HG02763 (cell line): ENCODE data around the gene CFAP299.

ENCODE experiments used
- ATAC-seq: cut with Tn5 transposase; IDR thresholded peaks from one replicate; pipeline ENCODE4 v1.9.1; 2021; ENCODE audit warnings: mild to moderate bottlenecking, moderate library complexity; ENCODE audit not compliant: unreplicated experiment

CFAP299 gene

GRCh38 chr4:80387390-80388283 lies 52.1 kb downstream of the CFAP299 start:
- ATAC-seq, result no peak

- ATAC-seq, result no peak
Observed at GRCh38 chr4:80388284-80388607, 52.7 kb downstream of the CFAP299 start.

- ATAC-seq, result no peak
Observed at GRCh38 chr4:80390178-80390577, 54.6 kb downstream of the CFAP299 start.

- no peak for ATAC-seq
Observed at GRCh38 chr4:80393246-80393969, 57.9 kb downstream of the CFAP299 start.

GRCh38 chr4:80393970-80394250 lies 58.4 kb downstream of the CFAP299 start:
- no peak for ATAC-seq

GRCh38 chr4:80407246-80407645 lies 71.7 kb downstream of the CFAP299 start:
- no peak for ATAC-seq

GRCh38 chr4:80409809-80410208 lies 74.3 kb downstream of the CFAP299 start:
- ATAC-seq, result no peak

- no peak for ATAC-seq
Observed at GRCh38 chr4:80412322-80412721, 76.8 kb downstream of the CFAP299 start.

GRCh38 chr4:80413086-80413485 lies 77.6 kb downstream of the CFAP299 start:
- no peak for ATAC-seq

- no peak for ATAC-seq
Observed at GRCh38 chr4:80417019-80417418, 81.5 kb downstream of the CFAP299 start.

GRCh38 chr4:80419946-80420345 lies 84.4 kb downstream of the CFAP299 start:
- no peak for ATAC-seq

GRCh38 chr4:80420638-80421037 lies 85.1 kb downstream of the CFAP299 start:
- ATAC-seq, result no peak

GRCh38 chr4:80422727-80423404 lies 87.3 kb downstream of the CFAP299 start:
- ATAC-seq, result no peak

GRCh38 chr4:80423553-80424224 lies 88.2 kb downstream of the CFAP299 start:
- no peak for ATAC-seq

- ATAC-seq, result no peak
Observed at GRCh38 chr4:80424225-80424581, 88.7 kb downstream of the CFAP299 start.

GRCh38 chr4:80425124-80426100 lies 89.9 kb downstream of the CFAP299 start:
- ATAC-seq, result no peak

GRCh38 chr4:80431203-80431965 lies 95.9 kb downstream of the CFAP299 start:
- ATAC-seq, result no peak

GRCh38 chr4:80434238-80434637 lies 98.7 kb downstream of the CFAP299 start:
- no peak for ATAC-seq

- ATAC-seq, result no peak
Observed at GRCh38 chr4:80438016-80438415, 102.5 kb downstream of the CFAP299 start.
